DMS114 treated with DMSO at 0.1 percent for 48 hours (cell line): Measurements from ENCODE around the gene SART1.
"Not testable (repeated sequence)": the region's sequence is repeated elsewhere in the genome, so short reads cannot be mapped to it uniquely, and the experiment has no call there.

ENCODE experiments used
- DNase-seq: peaks from one replicate; lab custom pipeline; 2025; ENCODE audit not compliant: unreplicated experiment; lab: John Stamatoyannopoulos, UW

The SART1 gene

DNA sequence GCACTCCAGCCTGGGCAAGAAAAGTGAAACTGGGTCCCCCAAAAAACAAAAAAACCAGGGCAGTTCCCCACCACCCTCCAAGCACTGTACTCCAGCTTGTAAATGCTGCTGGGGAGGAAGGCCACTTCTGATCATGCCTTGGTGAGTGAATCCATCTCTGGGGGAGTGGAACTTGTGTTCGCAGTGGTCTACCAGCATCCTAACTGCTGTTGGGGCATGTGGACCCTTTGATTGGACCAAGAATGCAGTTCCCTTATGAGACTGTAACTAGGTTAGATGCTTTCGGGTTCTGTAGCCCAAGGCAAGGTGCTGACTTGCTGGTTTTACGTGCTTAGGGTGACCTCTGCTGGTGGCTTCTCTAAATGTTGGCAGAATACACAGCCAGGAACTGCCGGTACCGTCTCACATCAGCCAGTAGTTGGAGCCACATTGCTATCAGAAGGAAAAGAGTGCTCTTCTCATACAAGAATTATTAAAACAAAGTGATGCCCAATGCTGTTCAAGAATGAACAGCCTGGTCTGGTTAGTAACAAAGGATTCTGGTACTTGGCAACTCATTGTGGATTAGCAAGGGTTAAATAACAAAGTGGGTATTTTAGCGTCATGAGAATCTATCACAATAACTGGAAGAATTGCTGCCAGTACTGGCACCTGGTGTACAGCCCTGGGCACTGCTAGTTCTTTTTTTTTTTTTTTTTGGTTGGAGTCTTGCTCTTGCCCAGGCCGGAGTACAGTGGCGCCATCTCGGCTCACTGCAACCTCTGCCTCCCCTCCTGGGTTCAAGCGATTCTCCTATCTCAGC is 27.5 kb downstream of the SART1 start:
- peak; percentile 96 for DNase-seq

DNA sequence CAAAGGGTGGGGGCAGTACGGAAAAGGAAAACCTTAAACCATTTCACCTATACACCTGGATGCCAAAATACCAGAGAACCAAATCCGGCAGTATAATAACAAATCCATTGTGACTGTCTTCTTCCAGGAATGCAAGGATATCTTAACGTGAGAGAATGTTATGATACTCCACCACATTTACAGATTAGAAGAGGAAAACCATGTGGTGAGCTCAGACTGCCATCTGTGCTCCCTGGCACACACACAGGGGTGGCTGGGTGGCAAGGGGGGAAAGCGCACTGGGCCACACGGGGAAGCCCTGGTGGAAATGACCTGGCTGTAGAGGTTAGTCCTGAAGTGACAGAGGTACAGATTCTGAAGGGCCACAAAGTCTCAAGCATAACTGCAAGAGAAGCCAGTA is 30.5 kb downstream of the SART1 start:
- no peak for DNase-seq

DNA sequence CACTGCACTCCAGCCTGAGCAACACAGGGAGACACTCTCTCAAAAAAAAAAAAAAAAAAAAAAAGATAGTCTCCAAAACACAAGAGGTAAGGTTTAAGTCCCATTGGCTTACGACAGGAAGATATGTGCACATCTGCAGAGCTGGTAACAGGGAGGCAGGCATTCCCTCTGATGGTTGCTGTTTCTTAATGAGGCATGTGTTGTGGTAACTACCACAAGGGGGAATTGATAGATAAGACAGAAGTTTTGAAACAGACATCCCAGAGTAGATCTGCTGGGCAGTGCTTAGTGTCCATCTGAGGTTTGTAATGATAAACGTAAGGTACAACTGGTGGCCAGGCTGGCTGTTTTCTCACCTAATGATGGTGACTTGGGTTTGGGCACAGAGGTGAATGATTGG is 35.8 kb downstream of the SART1 start:
- DNase-seq, result no peak

DNA sequence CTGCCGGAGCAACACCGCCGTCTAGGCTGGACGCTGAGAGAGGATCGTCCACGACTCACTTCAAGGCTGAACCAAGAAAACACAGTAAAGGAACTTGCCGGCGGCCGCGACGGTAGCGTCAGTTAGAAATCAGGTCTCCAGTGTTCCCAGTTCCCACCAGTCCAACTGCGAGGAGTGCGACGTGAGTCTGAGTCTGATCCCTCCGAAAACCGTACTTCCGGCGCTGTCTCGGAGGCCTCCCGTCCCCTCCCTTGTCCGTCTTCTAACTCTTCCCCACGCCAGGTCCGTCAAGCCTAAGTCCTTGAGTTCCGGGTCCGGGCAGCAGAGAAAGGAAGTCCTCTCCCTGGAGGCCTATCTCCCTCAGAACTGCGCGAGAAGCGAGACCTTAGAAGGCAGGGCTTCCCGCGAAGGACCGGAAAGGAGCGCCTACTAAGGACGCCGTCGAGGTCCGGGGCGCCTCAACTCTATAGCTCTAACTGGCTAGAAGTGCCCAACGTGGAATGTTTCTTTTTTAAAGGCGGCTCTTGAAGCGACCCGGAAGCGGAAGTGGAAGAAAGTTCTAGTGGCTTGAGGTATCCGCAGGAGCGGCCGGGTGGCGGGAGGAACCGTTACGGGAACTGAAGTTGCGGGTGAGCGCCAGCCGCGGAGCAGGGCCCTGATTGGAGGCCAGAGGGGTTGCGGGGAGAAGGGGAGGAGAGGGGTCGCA is 40.6 kb downstream of the SART1 start, which contains the start of the genes BANF1 and EIF1AD:
Gene BANF1 (plus strand): TSS at position 562 of the 706 bp plus-strand sequence. CDS start 748 bp downstream, outside the sequence.
Gene EIF1AD (minus strand): TSS at position 216 of the 706 bp plus-strand sequence. CDS start 1,768 bp downstream, outside the sequence.
- DNase-seq, result peak; percentile 97

DNA sequence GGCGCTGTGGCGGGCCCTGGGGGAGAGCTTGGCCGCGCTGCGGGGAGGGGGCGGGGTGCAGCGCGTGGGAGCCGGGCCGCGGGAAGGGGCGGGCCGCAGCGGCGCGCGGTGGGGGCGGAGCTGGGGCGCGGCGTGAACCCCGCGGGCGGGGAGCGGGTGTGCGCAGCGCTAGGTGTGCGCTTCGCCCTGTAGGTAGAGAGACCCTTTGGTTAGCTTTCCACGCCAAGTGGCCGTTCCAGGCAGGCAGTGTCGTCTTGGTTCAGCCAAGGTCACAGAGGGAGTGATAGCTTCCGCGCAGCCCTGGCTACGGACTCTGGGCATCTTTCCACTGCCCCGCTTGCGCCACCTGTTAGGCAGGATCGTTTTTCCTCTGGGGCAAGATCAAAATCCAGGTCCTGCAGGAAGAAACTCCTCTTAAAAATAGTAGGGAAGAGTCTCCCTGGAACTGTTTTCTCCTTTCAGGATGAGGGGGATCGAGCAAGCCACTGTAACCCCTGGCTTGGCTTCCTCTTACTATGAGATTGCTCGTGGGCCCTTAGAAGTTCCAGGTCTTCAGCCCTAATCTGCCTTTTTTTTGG is 41.2 kb downstream of the SART1 start:
- no peak for DNase-seq

DNA sequence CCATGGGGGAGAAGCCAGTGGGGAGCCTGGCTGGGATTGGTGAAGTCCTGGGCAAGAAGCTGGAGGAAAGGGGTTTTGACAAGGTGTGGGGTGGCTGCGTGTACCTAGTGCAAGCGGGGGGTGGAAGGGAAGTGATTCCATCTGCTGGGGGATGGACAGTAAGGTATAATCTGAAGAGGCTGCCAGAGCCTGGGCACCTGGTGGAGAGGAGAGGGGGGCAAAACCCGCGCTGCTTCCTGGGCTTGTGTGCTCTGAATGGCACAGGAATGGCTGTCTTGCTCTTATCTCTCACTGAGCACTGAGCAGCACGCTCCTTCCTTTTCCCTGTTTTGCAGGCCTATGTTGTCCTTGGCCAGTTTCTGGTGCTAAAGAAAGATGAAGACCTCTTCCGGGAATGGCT is 41.8 kb downstream of the SART1 start:
- no peak for DNase-seq

DNA sequence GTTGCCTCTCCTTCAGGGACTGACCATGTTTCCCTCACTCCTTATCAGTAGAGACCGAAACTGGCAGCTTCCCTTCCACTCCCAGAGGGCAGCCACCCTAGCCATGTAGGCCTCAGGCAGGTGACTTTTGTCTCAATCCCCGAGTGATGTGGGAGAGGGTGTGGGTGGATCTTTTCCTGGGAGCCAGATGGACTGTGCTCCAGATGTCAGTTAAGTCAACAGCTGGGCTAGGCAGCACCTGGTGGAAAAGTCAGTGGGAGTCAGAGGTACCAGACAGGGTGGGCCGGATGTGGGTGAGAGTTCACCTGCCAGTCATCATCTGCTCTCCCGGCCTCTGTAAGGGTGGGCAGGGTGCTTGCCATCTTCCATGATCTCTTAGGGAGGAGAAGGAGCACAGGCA is 42.7 kb downstream of the SART1 start:
- DNase-seq, result no peak

DNA sequence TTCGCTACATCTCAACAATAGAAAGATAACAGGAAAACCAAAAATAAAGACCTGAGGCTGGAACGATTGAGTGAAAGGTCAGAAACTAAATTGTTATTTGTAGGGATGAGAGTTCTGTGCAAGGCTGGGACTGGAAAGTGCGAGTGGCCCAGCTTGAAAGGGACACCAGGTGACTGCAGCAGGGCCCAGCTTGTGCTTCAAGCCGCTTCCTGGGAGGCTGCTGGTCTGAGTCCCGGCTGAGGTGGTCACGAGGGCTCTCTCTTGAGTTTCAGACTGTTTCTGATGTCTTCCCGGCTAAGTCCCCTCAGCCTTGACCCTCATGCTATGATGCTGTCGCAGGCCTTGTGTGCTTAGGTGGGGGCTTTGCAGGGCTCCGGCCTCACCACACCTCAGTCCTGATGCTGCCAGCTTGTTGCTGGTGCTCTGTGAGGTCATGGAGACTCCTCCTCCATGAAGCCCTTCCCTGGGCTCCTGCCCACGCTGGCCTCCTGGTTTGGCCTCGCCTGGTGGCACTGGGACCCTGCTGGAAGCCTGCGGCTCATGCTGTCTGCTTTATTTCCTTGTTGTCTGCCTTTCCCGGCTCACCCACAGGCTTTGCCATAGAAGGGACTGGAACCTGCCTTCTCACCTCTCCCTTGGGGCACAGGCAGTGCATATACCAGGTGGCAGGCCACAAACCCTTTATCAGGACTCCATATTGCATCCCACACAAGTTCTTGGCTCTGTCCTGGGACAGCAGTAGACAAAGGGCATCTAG is 44.8 kb downstream of the SART1 start:
- no peak for DNase-seq

DNA sequence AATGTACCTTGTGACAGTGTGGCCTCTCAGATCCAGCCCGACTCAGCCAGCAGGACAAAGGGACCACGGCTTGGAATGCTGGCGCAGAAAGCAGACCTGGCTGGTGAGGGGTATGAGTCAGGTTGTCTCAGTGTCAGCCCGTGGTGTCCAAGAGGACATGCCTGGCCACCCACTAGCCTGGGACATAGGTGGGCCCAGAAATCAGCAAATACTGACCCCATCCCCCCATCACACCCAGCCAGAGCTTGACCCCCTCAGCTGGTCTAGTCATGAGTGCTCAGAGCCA is 45.3 kb downstream of the SART1 start:
- DNase-seq, result no peak

DNA sequence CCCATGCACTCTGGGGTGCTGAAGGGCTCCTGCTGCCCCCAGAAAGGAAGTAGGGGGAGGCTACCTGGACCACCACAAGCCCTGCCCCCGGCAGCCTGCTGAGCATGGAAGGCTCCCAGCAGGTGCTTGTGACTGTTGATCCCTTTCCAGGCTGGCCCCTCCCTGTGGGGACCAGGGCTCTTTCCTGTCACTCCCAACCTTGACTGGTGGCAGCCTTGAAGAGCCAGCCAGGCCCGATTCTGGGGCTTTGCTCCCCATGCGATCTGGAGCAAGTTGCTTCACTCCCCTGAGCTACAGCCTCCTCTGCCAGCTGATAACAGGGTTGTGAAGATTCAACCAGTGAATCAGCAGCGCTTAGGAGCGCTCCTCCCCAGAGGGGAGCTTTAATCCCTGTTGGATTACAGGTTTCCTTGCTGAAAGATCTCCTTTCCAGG is 45.7 kb downstream of the SART1 start:
- DNase-seq, result no peak

DNA sequence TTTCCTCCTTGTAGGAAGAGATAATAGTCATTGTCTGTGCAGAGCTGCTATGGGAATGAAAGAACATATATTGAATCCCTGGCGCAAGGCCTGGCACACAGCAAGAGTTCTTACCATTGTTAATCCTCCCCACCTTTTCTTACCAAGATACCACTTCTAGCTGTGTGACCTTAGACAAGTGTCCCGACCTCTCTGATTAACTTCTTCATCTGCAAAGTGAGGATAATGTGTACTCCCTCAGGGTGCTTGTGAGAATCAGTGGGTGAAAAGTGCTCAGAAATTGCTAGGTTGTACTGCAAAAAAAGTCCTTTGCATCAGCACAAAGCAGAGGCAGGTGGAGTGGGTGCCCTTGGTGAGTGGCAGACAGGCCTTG is 46.5 kb downstream of the SART1 start:
- DNase-seq, result no peak

DNA sequence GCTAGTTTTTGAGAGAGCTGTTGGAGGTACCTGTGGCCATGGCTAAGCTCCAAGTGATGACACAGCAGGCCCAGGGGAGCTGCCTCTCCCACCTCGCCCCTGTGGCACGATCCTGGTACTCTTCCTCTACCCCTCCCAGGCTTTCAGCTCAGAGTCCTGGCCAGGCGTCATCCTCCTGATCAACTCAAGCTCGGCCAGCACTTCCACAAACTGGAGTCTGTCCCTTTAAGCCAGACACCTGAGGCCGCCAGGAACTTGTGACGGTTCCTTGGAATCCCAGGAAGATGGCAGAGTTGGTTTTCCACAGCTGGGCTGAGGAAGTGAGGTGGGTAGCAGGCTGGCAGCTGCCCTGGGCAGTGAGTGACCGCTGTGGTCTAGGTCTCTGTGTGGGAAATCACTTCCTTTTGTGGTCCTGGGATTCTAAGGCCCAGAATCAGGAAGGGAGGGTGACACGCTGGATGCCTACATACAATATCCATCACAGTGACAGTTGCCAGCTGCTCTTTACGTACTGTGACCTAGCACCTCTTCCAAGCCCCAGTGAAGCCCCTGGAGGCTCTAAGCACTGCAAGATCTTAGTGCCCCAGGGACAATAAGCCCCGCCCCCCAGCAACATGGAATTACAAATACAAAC is 47.1 kb downstream of the SART1 start:
- DNase-seq, result no peak

DNA sequence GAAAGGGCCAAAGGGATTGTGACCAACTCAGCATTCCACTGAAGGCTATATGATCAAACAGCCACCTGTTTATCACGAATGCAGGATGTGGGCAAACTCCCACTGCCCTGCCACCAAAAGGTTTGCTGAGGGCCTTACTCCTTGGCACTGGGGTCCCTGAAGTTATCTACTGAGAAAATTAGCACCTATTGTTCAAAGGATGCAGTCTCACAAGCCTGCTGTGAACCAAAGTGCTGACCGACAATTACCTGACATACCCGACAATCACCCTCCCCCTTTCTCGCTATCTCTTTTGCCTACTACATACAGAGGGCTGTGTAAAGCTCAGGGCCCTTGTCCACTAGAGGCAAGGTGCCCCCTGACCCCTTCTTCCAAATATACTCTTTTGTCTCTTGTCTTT is 48.5 kb downstream of the SART1 start:
- DNase-seq, result not testable (repeated sequence)

DNA sequence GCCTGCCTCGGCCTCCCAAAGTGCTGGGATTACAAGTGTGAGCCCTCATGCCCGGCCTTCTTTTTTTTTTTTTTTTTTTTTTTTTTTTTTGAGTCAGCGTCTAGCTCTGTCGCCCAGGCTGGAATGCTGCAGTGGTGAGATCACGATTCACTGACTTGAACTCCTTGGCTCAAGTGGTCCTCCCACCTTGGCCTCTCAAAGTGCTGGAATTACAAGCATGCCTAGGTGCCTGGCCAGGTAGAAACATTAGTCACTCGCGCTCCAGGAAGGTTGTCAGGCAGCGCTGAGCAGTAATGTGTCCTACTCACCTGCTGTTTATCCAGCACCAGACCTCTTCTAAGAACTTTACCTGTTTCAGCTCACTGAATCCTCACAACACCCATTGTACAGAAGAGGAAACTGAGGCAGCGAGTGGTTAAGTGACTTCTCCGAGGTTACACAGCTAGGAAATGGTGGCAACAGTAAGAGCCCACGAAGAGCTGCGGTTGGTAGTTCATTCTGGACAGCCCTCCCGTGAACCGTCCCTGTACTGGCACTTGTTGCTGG is 49.8 kb downstream of the SART1 start:
- DNase-seq, result no peak

DNA sequence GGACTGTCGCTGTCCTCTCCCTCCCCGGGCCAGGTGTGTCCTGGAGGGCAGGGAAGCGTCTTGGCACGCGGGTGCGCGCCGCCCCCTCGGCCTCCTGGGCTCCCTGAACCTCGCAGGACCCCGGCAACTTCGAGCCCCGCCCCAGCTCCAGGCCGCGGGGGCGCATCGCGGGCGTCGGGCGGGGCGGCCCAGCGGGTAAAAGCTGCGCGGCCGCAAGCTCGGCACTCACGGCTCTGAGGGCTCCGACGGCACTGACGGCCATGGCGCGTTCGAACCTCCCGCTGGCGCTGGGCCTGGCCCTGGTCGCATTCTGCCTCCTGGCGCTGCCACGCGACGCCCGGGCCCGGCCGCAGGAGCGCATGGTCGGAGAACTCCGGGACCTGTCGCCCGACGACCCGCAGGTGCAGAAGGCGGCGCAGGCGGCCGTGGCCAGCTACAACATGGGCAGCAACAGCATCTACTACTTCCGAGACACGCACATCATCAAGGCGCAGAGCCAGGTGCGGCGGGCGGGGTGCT is 50.3 kb downstream of the SART1 start, which contains the start of gene CST6:
Gene CST6 (plus strand): TSS at position 224 of the 519 bp plus-strand sequence. CDS start 37 bp downstream, at position 261.
- DNase-seq, result no peak

DNA sequence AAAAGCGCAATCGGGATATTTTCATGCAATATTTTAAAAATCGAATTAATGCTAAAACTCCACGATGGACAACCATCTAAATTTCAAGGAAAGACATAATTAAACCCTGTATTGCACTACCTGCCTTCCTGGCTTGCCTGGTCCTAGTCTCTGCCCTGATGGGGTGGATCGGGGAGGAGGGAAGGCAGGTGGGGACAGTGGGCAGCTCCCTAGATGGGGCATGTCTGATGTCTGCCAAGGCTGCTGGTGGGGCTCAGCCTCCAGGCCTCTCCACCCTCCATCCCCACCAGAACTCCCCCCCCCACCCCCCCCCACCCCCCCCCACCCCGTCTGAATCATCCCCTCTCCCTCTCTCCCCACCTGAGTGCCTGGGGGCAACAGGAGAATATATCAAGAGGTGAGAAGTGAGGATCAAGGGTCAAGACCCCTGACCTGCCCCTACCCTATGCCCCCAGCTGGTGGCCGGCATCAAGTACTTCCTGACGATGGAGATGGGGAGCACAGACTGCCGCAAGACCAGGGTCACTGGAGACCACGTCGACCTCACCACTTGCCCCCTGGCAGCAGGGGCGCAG is 50.9 kb downstream of the SART1 start:
- DNase-seq, result no peak

DNA sequence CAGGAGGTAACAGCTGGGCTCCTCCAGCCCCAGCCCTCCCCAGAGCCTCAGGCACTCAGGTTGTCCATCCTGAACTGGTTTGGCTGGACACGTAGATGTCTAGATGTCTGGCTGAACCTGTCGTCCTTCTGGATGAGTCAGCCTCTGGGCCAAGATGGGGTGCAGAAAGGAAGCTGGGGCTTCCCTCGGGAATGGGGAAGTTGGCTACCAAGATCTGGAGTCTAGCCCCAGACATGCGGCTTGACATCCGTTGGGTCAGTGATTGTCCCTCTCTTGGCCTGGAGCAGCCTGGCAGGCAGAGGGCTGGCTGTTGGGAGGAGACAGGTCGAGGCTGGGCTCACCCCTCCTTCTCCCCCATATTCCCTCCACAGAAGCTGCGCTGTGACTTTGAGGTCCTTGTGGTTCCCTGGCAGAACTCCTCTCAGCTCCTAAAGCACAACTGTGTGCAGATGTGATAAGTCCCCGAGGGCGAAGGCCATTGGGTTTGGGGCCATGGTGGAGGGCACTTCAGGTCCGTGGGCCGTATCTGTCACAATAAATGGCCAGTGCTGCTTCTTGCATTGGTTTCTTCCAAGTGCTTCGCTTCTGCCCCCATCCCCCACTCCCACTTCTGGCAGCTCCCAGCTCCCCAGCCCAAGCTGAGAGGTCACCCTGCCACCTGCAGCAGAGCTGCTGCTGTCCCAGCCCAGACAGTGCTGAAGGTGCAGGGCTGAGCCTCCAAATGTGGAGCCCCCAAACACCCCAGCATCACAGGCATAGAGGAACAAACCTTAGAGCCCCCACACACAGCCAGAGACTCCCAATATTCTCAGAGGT is 51.6 kb downstream of the SART1 start:
- no peak for DNase-seq

DNA sequence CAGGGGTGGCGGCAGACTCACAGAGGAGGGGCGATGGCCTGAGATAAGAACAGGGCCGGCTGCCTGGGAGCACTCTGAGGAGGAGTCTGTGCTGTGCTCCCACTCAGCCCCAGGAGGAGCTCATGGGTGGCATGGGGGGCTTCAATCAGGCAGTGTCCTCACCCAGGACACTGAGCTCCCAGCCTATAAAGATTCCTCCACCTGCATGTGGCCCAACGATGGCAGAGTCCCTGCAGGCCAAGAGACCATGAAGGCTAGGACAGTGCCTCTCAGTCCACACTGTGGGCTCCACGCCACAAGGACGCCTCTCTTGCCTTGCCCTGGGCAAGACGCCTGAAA is 52.2 kb downstream of the SART1 start:
- DNase-seq, result no peak

DNA sequence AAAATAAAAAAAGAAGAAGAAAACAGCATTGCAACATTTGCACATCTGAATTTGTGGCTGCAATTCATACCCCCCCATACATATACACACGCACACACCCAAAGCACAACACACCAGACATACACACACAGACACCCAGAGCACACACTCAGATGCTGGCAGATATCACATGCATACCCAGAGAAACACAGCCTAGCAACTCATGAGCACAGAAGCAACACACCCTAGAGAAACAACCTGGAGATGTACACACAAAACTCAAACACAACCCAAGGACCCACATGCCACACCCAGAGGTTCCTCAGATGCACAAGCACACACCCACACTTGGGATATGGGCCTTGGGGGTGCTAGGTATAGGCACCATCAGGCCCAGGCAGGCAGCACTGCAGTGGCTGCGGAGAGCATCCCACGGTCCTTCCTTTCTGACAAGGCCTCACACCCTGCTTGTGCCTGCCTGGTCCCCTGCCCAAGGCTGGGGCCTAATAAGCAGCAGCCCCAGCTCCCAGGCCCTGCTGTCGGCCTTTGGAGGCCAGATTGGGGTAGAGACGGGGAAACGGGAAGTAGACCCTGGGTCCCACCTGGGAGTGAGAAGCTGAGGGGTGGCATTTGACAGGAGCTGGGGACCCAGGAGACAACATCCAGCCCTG is 53.4 kb downstream of the SART1 start:
- DNase-seq, result no peak
